Fibroblast of villous mesenchyme (primary cell): ENCODE results near the gene CEP350. TPM values are rescaled to one million over a fixed set of nuclear protein-coding genes. Genes with fewer than 3 reads are reported as not detected.

Experiments used
- DNase-seq: peaks from one replicate; pipeline ENCODE4 v3.0.0-alpha.2; 2010; ENCODE audit warnings: low read depth
- H3K4me3 ChIP-seq: 2 replicates; pipeline ENCODE4 v1.5.1; 2011; ENCODE audit warnings: low read depth, mild to moderate bottlenecking, low read length
- total RNA-seq: library from RNA; depleted of rRNA; stranded (reverse); fragments of >200 nt; gene quantifications from 2 replicates; pipeline ENCODE4 v1.2.3, GENCODE V29; 2012
- TF ChIP-seq, protein P1 (sequence below): IDR thresholded peaks from 2 replicates; pipeline ENCODE4 v1.5.1; 2012; ENCODE audit warnings: low read depth, mild to moderate bottlenecking, low read length; ENCODE audit not compliant: insufficient read depth

The CEP350 gene, protein sequence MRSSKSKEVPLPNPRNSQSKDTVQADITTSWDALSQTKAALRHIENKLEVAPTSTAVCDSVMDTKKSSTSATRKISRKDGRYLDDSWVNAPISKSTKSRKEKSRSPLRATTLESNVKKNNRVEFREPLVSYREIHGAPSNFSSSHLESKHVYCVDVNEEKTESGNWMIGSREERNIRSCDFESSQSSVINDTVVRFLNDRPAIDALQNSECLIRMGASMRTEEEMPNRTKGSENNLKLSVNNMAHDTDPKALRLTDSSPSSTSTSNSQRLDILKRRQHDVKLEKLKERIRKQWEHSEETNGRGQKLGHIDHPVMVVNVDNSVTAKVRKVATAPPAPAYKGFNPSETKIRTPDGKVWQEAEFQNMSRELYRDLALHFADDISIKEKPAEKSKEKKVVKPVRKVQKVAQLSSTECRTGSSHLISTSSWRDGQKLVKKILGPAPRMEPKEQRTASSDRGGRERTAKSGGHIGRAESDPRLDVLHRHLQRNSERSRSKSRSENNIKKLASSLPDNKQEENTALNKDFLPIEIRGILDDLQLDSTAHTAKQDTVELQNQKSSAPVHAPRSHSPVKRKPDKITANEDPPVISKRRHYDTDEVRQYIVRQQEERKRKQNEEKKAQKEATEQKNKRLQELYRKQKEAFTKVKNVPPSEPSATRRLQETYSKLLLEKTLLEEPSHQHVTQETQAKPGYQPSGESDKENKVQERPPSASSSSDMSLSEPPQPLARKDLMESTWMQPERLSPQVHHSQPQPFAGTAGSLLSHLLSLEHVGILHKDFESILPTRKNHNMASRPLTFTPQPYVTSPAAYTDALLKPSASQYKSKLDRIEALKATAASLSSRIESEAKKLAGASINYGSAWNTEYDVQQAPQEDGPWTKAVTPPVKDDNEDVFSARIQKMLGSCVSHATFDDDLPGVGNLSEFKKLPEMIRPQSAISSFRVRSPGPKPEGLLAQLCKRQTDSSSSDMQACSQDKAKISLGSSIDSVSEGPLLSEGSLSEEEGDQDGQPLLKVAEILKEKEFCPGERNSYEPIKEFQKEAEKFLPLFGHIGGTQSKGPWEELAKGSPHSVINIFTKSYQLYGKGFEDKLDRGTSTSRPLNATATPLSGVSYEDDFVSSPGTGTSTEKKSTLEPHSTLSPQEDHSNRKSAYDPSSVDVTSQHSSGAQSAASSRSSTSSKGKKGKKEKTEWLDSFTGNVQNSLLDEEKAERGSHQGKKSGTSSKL (N-terminal part only)
- total RNA-seq = 58.9 and 72.1 TPM in 2 replicates

DNA sequence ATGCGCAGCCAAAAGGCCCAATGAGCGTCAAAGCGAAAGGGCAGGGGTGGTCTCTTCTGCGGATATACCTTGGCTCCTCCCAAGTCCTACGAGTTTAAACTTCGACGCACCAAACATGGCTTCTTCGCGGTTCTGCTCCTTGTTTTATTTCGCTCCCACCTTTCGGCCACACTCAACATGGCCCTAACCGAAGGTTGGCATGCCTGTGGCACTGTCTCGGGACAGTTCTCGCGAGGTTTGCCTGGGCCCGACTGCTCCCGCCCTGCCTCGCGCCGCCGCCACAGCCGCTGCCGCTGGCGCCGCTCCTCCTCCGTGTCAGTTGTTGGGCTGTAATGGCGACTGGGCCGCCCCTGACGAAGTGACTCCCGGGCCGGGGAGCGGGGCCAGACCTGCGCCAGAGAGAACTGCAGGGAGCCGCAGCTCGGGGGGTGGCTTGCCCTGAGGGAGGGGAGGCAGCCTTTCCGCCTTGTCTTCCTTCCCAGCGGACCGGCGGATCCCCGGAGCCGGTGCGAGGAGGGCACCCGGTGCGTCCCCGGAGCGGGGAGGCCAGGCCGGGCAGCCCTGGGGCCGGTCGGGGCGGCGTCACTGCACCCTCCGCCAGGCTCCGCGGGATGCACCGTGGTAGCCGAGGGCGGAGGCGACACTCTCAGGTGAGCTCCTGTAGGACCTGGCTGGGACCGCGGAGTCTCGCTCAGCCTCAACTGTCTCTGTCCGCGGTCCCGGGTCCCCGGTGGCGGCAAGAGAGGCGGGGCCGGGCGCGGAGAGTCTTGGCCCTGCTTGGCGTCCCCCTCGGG is at the start of gene CEP350:
TSS of gene CEP350 (plus strand) at position 318 of the 794 bp plus-strand sequence. CDS start 31,372 bp downstream, outside the sequence.
- peak within 1 kb of the TSS; percentile 86 for H3K4me3 ChIP-seq
- DNase-seq = peak; percentile 100
- TF ChIP-seq, protein P1, sequence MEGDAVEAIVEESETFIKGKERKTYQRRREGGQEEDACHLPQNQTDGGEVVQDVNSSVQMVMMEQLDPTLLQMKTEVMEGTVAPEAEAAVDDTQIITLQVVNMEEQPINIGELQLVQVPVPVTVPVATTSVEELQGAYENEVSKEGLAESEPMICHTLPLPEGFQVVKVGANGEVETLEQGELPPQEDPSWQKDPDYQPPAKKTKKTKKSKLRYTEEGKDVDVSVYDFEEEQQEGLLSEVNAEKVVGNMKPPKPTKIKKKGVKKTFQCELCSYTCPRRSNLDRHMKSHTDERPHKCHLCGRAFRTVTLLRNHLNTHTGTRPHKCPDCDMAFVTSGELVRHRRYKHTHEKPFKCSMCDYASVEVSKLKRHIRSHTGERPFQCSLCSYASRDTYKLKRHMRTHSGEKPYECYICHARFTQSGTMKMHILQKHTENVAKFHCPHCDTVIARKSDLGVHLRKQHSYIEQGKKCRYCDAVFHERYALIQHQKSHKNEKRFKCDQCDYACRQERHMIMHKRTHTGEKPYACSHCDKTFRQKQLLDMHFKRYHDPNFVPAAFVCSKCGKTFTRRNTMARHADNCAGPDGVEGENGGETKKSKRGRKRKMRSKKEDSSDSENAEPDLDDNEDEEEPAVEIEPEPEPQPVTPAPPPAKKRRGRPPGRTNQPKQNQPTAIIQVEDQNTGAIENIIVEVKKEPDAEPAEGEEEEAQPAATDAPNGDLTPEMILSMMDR = no peak

DNA sequence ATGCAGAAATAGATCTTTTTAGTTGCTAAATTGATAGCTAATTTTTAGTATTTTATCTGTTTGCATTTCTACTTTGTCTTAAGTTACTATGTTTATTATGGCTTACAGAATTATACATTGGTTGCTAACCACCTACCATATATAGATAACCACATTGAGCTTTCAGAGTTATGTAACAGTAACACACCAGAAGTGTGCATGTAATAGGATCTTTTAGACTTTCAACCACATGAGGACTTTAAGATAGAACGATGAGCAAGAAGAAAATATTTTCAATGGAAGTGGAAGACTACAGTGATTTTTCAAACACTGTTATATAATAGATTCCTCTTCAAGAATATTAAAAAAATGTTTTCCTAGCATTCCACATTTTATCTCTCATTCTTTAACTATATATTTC is 43.7 kb upstream of the CEP350 start:
- DNase-seq = no peak
- no peak overlapping the region for H3K4me3 ChIP-seq

DNA sequence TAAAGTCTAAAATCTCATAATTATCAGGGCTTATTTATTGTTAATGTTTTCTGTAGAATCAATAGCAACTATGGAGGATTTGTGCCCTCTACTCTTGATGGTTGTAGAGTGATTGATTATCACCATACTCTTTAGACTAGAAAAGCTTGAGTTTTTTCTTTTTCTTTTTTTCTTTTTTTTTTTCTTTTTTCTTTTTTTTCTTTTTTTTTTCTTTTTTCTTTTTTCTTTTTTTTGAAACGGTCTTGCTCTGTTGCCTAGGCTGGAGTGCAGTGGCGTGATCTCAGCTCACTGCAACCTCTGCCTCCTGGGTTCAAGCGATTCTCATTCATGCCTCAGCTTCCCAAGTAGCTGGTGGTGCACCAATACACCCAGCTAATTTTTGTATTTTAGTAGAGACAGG is 42.8 kb upstream of the CEP350 start:
- no peak overlapping the region for H3K4me3 ChIP-seq
- TF ChIP-seq, protein P1 = no peak
- DNase-seq = no peak

More for the DNA sequence above, 43.7 kb upstream of the CEP350 start:
- TF ChIP-seq, protein P1 = no peak

DNA sequence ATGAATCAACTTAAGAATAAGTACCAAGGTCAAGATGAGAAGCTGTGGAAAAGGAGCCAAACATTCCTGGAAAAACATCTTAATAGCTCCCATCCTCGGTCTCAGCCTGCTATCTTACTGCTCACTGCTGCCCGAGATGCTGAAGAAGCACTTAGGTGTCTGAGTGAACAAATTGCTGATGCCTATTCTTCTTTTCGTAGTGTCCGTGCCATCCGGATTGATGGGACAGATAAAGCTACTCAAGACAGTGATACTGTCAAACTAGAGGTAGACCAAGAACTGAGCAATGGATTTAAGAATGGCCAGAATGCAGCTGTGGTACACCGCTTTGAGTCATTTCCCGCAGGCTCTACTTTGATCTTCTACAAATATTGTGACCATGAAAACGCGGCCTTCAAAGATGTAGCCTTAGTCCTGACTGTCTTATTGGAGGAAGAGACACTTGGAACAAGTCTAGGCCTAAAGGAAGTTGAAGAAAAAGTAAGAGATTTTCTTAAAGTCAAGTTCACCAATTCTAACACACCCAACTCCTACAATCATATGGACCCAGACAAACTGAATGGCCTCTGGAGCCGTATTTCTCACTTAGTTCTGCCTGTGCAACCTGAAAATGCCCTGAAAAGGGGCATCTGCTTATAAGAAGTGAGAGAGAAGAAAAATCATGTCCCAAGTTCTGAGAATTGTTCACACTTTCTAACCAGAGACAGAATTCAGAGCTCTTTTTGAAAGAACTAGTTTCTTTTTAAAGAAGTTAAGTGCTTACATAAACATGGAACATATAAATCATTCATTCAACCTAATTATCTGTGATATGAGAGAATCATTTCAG is 36.8 kb upstream of the CEP350 start:
- no peak for DNase-seq
- TF ChIP-seq, protein P1 = no peak
- H3K4me3 ChIP-seq = no peak overlapping the region

DNA sequence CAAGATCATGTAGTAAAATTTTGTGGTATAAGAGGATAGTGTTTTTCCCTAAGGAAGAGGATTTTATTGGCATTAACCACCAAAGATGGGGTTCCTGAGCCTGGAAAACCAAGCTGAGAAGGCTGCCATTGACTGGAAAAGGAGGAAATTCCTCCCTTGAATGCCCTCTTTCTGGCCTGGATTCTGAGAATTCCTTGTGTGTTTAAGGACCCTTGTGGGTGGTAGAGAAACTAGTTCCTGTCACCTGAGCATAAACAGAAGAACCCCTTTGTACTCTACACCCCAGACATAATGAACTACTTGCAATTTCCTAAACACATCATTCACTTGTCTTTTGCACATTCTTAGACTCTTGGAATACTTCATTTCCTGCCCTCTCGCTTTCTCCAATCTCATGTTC is 33.1 kb upstream of the CEP350 start:
- TF ChIP-seq, protein P1 = no peak
- DNase-seq = no peak

More for the DNA sequence above, 33.1 kb upstream of the CEP350 start:
- H3K4me3 ChIP-seq = no peak overlapping the region
